ENCODE results near the gene TTLL11. TPM values are rescaled to one million over a fixed set of nuclear protein-coding genes. Genes with fewer than 3 reads are reported as not detected.
A peak's percentile ranks its signal among the peaks of the same experiment; 100 is the strongest.

TTLL11 gene
- total and polyA plus RNA-seq, 8 donors = 5.4 to 11.6 (median 9.5) TPM

DNA sequence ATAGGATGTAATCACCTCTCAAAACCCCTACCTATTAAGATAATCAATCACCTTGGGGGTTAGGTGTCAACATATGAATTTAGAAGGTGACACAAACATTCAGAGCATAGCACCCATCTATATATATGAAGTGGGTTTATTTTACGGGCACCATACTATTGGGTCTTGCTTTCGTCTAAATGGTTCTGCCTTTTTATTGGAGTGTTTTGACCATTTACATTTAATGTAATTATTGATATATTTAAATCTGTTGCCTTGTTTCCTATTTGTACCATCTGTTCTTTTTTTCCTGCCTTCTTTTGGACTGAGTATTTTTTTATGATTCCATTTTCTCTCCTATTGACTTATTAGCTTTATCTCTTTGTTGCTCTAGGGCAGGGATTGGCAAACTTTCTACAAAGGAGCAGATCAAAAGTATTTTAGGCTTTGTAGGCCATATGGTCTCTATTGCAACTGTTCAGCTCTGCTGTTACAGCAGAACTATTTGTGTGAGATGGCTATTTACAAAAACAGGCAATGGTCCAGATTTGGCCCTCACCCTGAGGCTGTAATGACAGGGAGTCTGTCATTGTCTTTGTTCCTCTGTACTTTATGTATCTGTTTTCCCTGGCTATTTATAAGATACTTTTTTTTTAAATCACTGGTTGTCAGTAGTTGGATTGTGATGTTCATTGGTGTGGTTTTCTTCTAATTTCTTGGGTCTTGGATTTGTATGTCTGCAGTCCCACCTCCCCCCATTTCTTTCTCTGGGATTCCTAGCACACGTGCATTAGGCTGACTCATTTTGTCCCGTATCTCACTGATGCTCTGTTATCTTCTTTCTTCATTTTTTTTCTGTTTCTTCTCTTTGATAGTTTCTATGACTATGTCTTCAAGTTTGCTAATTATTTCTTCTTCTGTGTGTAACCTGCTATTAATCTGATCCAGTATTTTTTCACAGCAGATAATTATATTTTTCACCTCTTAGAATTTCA is 314.6 kb downstream of the TTLL11 start:
- Histone ChIP-seq H3K4me1 (no peaks in the 10 kb centered on the region), H3K27me3 (no peaks in the 10 kb centered on the region), H3K9me3 (no peaks in the 10 kb centered on the region), H3K27ac (no peak overlapping the region), H3K36me3 (peaks cover 0 to 80% of the 10 kb centered on the region in 2 donors), H3K4me3 (no peak overlapping the region)
- no peak for TF ChIP-seq CTCF (IDR thresholded peaks at IDR 0.05)
- DNase-seq (no peak), ATAC-seq (no peak)
- intact Hi-C loops (cut with DNase I) = no loop called here

- Histone ChIP-seq H3K4me3 (no peak overlapping the region), H3K9me3 (no peaks in the 10 kb centered on the region), H3K27me3 (no peaks in the 10 kb centered on the region), H3K27ac (no peak overlapping the region), H3K36me3 (peaks cover 0 to 80% of the 10 kb centered on the region in 2 donors), H3K4me1 (no peaks in the 10 kb centered on the region)
- TF ChIP-seq CTCF (IDR thresholded peaks at IDR 0.05) = no peak
- no peak for ATAC-seq
- peak in 1 of 4 donors; percentile 10 for DNase-seq
- intact Hi-C loops (cut with DNase I) = no loop called here
Measured at GRCh38 chr9:121776739-121777637, 316.1 kb downstream of the TTLL11 start.

DNA sequence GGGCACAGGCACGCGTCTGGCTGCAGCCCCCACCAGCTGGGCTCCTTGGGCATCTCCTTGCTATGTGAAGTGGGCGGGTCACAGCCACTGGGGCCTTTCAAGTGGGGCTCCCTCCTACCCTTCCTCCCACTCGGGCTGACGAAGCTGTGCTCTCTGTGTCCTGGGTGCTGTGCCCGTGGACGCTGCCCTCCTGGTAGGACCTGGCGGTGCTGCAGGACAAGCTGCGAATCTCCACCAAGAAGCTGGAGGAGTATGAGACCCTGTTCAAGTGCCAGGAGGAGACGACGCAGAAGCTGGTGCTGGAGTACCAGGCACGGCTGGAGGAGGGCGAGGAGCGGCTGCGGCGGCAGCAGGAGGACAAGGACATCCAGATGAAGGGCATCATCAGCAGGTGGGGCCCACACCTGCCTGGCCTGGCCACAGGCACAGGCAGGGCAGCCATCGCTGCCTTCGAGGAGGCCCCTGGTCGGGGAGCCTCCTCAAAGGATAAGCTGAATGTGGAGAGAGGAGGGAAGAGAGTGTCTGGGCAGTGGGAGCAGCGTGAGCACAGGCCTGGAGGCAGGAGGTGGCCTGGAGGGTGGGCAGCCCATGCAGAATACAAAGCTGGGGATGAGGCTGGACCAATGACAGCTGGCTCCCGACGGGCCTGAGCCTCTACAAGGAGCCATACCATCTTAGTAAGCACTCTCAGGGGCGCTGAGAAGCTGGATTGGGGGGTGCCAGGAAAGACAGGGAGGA is 316.9 kb downstream of the TTLL11 start:
- Histone ChIP-seq H3K4me1 (no peaks in the 10 kb centered on the region), H3K36me3 (peaks cover 0 to 78% of the 10 kb centered on the region in 2 donors), H3K27ac (no peak overlapping the region), H3K4me3 (no peak overlapping the region), H3K27me3 (no peaks in the 10 kb centered on the region), H3K9me3 (no peaks in the 10 kb centered on the region)
- intact Hi-C loops (cut with DNase I) = no loop called here
- DNase-seq (peak in 2 of 4 donors; percentile 24 to 71), ATAC-seq (no peak)
- no peak for TF ChIP-seq CTCF (IDR thresholded peaks at IDR 0.05)

DNA sequence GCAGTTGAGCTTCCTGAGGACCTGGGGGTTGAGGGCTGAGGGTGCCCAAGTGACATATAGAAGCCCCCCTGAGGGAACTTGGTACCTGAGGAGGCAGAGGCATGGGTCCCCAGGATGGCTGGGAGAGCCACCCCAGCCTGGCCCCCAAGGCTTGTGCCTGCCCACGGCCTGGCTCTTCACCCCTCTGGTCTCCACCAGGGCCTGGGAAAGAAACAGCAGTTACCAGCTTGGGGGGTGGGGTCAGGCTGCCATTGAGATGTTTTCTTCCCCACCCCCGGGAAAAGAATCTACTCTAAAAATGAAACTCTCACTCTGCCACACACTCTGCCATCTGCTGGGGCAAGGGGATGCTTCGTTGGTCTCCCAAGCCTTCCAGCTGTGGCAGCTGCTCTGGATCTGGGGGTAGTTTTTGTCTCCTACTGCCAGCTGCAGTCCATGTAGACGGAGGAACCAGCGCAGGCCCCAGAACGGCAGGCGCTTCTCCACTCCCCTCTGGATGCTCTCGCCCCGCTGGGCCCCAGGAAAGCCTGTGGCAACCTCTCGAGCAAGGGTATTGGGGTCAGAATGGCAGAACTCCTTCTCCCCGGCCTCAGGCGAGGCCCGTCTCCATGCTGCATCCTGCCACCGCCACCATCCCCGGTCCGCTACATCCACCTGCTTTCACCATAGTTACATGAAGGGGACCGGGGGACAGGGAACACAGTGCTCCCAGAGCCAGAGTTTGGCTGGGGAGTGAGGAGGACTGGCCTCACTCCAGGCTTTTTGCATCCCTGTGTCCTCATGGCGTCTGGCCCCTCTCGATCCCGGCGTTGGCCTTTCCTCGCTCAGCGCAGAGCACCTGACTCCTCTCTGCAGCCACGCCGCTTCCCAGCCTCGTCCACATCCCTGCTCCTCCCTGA is 318.1 kb downstream of the TTLL11 start:
- Histone ChIP-seq H3K4me1 (no peaks in the 10 kb centered on the region), H3K4me3 (no peak overlapping the region), H3K9me3 (no peaks in the 10 kb centered on the region), H3K36me3 (peaks cover 0 to 81% of the 10 kb centered on the region in 2 donors), H3K27me3 (no peaks in the 10 kb centered on the region), H3K27ac (no peak overlapping the region)
- ATAC-seq (no peak), DNase-seq (peak in 2 of 4 donors; percentile 28 to 74)
- intact Hi-C loops (cut with DNase I) = no loop called here
- no peak for TF ChIP-seq CTCF (IDR thresholded peaks at IDR 0.05)
